Subcutaneous abdominal adipose tissue (tissue), 5 donors: Measurements from ENCODE around the gene SLC31A1.

ENCODE experiments used
- H3K27ac ChIP-seq: one replicate; pipeline ENCODE4 v1.7.0; 2013; ENCODE audit warnings: low read depth, mild to moderate bottlenecking, inconsistent platforms, low read length, moderate library complexity
- H3K27me3 ChIP-seq, 5 donors: one replicate each; pipeline ENCODE4 v1.7.0; 2013; ENCODE audit warnings: low read length in 5 of 5, inconsistent platforms in 1 of 5; ENCODE audit not compliant: control insufficient read depth in 5 of 5, insufficient read depth in 4 of 5
- H3K36me3 ChIP-seq, 5 donors: one replicate each; pipeline ENCODE4 v1.7.0; 2013; ENCODE audit warnings: low read length in 5 of 5; ENCODE audit not compliant: control insufficient read depth in 5 of 5, insufficient read depth in 5 of 5
- H3K4me1 ChIP-seq, 5 donors: one replicate each; pipeline ENCODE4 v1.7.0; 2013; ENCODE audit warnings: low read length in 5 of 5, mild to moderate bottlenecking in 3 of 5, moderate library complexity in 1 of 5; ENCODE audit not compliant: control insufficient read depth in 5 of 5, insufficient read depth in 5 of 5
- H3K4me3 ChIP-seq, 5 donors: one replicate each; pipeline ENCODE4 v1.7.0; 2013; ENCODE audit warnings: low read length in 5 of 5, low read depth in 1 of 5
- H3K9ac ChIP-seq, 5 donors: one replicate each; pipeline ENCODE4 v1.7.0; 2013; ENCODE audit warnings: low read length in 5 of 5, mild to moderate bottlenecking in 4 of 5, moderate library complexity in 3 of 5
- H3K9me3 ChIP-seq, 5 donors: one replicate each; pipeline ENCODE4 v1.7.0; 2013; ENCODE audit warnings: low read length in 5 of 5; ENCODE audit not compliant: control insufficient read depth in 5 of 5
- donor health status: healthy.
- donor health status: healthy.
- donor health status: healthy.
- donor health status: healthy.
- donor health status: healthy.

SLC31A1 gene

DNA sequence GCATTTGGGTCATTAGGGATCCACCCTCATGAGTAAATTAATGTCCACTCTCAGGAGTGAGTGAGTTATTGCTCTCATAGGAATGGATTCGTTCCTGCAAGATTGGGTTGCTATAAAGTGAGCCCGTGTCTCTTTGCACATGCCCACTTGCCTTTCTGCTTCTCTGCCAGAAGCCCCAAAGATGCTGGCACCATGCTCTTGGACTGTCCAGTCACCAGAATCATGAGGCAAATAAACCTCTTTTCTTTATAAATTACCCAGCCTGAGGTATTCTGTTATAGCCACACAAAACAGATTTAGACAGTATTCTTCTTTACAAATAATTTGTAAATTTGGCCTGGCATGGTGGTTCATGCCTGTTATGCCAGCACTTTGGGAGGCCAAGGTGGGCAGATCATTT, 29.5 kb downstream of the SLC31A1 start:
- Histone ChIP-seq H3K4me3 (no peak overlapping the region), H3K36me3 (peaks cover 0 to 5% (median 0%) of the 10 kb centered on the region in 5 donors), H3K9ac (no peak overlapping the region), H3K9me3 (no peaks in the 10 kb centered on the region), H3K4me1 (no peaks in the 10 kb centered on the region), H3K27me3 (no peaks in the 10 kb centered on the region), H3K27ac (no peak overlapping the region)

DNA sequence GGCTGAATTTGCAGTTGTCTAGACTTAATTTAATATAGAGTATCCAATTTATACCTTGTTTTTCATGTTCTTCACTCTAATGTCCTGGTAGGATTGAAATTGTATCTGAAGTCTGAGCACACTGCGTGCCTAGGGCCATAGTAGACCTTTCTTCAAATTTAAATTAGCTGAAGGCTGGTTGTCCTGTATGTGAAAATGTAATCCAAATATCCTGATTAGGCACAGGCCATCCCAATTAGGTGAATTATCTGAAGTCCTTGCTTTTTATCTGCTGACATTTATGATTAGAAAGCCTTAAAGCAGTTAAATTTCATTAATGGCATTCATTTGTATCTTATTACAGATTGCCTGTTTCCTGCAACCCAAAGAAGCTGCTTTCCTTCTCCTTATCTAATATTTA, 33.6 kb downstream of the SLC31A1 start:
- no peak overlapping the region for H3K9ac ChIP-seq
- no peak overlapping the region for H3K4me3 ChIP-seq
- no peaks in the 10 kb centered on the region for H3K27me3 ChIP-seq
- H3K4me1 ChIP-seq, result no peaks in the 10 kb centered on the region
- peaks cover 19 to 35% (median 24%) of the 10 kb centered on the region in 5 donors for H3K36me3 ChIP-seq
- H3K9me3 ChIP-seq, result no peaks in the 10 kb centered on the region
- no peak overlapping the region for H3K27ac ChIP-seq

DNA sequence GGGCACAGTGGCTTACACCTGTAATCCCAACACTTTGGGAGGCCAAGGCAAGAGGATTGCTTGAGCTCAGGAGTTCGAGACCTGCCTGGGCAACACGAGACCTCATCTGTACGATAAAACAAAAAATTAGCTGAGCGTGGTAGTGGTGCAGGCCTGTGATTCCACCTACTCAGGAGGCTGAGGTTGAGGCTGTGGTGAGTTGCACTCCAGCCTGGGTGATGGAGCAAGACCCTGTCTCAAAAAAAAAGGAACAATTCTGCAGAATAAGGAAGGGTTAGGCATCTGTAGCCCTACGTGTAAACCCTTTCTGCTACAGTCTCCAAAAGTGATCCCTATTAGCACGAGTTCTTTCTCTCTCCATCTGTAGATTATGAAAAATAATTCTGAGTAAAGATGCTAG, 34.1 kb downstream of the SLC31A1 start:
- Histone ChIP-seq H3K36me3 (peaks cover 20 to 39% (median 28%) of the 10 kb centered on the region in 5 donors), H3K27me3 (no peaks in the 10 kb centered on the region), H3K9ac (no peak overlapping the region), H3K27ac (no peak overlapping the region), H3K9me3 (no peaks in the 10 kb centered on the region), H3K4me3 (no peak overlapping the region), H3K4me1 (no peaks in the 10 kb centered on the region)

DNA sequence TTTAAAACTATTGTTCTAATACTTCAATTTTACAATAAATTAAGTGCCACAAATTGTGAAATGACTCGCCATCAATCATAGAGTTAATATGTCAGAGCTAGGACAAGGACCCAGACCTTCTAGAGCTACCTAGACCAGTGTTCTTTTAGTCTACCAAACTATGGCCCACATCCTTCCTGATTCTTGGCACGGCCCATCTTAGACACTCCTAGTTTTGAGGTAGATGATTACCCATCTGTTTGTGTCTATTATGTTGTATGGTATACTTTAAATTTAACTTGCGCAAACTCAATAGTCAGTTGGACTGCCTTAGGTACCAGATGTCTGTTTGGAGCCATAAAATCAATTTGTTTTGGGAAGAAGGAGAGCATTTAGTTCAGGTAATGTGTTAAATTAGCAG, 36.5 kb downstream of the SLC31A1 start:
- no peaks in the 10 kb centered on the region for H3K27me3 ChIP-seq
- H3K4me3 ChIP-seq, result no peak overlapping the region
- H3K36me3 ChIP-seq, result peaks cover 22 to 61% (median 46%) of the 10 kb centered on the region in 5 donors

DNA sequence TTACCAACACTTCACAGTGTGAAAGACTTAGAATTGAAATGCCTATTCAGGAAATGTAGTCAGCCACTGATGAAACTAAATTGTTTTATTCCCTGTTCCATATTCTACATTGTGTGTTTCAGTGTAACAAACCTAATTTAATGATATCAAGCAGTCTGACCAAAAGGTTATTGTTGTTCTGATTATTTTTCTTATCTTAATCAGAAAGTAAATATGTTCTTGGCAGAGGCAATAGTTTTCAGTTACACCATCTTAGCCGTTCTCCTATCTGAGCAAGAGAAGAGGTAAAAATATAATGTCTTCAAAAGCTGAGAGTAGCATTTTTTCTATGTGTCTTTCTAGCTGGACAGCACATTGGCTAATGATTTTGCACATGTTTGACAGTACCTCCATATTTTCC, 36.9 kb downstream of the SLC31A1 start:
- Histone ChIP-seq H3K36me3 (peaks cover 23 to 61% (median 46%) of the 10 kb centered on the region in 5 donors), H3K9me3 (no peaks in the 10 kb centered on the region), H3K9ac (no peak overlapping the region), H3K4me1 (no peaks in the 10 kb centered on the region), H3K27me3 (no peaks in the 10 kb centered on the region), H3K27ac (no peak overlapping the region), H3K4me3 (no peak overlapping the region)

More for the DNA sequence above, 36.5 kb downstream of the SLC31A1 start:
- H3K9ac ChIP-seq, result no peak overlapping the region
- H3K4me1 ChIP-seq, result no peaks in the 10 kb centered on the region
- no peak overlapping the region for H3K27ac ChIP-seq
- no peaks in the 10 kb centered on the region for H3K9me3 ChIP-seq

DNA sequence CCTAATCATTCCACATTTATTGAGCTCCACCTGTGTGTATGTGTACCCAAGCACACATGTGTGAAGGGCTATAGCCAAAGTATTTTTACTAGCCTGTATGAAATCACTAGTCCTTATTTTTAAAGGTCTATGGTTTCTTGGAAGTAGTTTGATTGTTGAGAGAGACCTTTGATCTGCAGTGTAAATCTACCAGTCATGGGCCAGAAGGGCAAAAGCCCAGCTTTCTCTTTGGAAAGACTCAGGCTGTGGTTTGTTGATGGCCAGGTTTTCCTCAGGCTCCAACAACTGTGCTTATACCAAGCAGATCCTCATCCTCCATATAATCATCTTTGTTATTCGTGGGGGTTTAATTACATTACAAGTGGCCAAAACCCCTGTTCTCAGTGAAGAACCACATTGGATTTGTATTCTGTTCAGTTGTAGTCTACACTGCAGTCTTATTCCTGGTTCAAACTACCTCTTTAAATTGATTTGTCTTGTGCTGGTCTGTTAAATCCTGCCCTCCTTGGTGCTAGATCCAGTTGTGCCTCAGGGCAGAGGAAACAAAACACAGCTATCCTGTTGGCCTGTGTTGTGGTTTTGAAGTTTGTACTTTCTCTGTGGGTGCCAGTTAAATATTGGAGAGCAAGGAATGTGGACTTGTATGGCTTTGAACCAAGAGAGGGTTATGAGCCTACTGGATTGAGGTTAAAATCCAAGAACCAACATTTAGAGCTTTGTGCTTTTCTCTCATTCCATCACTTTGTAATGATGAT, 40.8 kb downstream of the SLC31A1 start:
- H3K4me1 ChIP-seq, result no peaks in the 10 kb centered on the region
- peaks cover 26 to 58% (median 47%) of the 10 kb centered on the region in 5 donors for H3K36me3 ChIP-seq
- H3K9ac ChIP-seq, result no peak overlapping the region
- no peak overlapping the region for H3K27ac ChIP-seq
- no peaks in the 10 kb centered on the region for H3K9me3 ChIP-seq
- H3K4me3 ChIP-seq, result no peak overlapping the region
- H3K27me3 ChIP-seq, result no peaks in the 10 kb centered on the region

DNA sequence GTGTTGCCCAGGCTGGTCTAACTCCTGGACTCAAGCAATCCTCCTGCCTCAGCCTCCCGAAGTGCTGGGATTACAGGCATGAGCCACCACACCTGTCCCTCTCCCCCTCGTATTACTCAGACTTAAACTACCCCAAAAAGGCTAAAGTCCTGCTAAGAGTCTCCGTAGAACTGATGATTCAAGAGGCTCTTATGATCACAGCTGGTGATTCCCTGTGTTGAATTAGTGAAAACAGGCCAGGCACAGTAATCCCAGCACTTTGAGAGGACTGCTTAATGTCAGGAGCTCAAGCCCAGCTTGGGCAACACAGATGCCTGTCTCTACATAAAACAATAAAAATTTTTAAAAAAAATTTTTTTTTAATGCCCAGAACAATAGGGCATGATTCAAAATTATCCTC, 44.8 kb downstream of the SLC31A1 start:
- H3K27ac ChIP-seq, result no peak overlapping the region
- H3K9me3 ChIP-seq, result no peaks in the 10 kb centered on the region
- H3K9ac ChIP-seq, result no peak overlapping the region
- H3K4me3 ChIP-seq, result no peak overlapping the region
- peaks cover 0 to 3% (median 0%) of the 10 kb centered on the region in 5 donors for H3K4me1 ChIP-seq
- H3K27me3 ChIP-seq, result no peaks in the 10 kb centered on the region
- H3K36me3 ChIP-seq, result peaks cover 33 to 60% (median 42%) of the 10 kb centered on the region in 5 donors

DNA sequence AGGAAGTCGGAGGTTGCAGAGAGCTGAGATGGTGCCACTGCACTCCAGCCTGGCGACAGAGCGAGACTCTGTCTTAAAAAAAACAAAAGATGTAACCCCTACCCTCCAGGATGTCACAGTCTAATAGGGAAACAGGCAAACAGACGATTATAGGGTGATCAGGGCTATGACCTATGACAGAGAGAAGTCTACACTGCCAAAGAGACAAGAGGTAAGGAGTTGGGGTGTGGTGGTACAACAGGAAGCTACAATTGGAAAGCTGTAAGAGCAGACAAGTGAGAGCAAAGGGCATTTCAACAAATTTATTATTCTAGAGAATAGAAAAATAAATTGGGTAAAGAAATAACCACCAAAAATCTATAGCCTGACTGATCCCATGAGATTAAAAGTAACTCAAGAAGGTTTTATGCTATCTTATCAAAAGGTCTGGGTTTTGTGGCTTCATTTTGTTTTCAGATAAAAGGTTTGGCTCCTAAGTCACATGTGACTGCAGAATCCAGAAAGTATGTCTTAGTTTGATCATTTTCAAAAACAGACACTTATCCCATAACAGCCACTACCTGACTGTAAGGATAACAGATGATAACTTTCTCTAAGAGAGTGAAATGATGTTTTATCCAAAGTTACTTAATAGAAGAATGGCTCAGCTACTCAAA, 46.7 kb downstream of the SLC31A1 start:
- no peaks in the 10 kb centered on the region for H3K27me3 ChIP-seq
- H3K4me1 ChIP-seq, result peaks cover 0 to 3% (median 0%) of the 10 kb centered on the region in 5 donors
- H3K4me3 ChIP-seq, result no peak overlapping the region
- H3K36me3 ChIP-seq, result peaks cover 35 to 60% (median 44%) of the 10 kb centered on the region in 5 donors
- no peaks in the 10 kb centered on the region for H3K9me3 ChIP-seq
- no peak overlapping the region for H3K9ac ChIP-seq
- H3K27ac ChIP-seq, result no peak overlapping the region

DNA sequence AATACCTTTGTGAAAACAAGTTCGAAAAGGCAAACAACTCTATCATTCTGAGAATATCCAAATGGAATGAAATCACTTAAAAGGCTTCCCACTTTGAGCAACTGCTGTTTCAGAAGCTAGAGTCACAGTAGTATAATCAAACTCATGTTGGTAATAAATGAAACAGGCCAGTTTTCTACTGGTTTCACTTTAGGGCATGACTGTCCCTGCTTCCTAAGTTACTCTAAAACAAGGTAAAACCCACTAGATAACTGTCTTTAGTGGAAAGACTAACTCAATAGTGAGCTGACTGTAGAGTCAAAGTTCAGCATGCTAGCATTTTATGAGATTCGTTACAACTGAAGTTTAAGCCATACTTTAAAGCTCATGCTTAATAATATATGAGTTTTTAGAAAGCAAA, 48.0 kb downstream of the SLC31A1 start:
- Histone ChIP-seq H3K4me3 (no peak overlapping the region), H3K36me3 (peaks cover 35 to 65% (median 43%) of the 10 kb centered on the region in 5 donors), H3K27ac (no peak overlapping the region)

DNA sequence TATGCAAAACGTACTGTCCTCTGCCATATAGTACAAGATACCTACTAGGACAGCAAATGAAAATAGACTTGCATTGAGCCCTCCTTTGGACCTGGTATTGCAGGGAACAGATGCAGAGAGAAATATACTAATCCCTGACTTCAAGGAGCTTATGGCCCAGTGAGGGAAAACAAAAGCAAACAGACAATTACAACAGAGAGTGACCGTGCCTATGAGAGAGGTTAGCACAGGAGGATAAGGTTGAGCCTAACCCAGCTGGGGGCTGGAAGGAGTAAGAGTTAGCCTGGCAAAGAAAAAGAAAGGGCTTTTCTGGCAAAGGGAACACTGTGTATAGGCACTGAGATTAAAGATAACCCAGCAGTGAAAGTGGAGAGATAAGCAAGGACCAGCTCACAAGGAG, 48.5 kb downstream of the SLC31A1 start:
- Histone ChIP-seq H3K9ac (no peak overlapping the region), H3K27ac (no peak overlapping the region), H3K27me3 (no peaks in the 10 kb centered on the region), H3K9me3 (no peaks in the 10 kb centered on the region), H3K4me1 (peaks cover 0 to 11% (median 8%) of the 10 kb centered on the region in 5 donors), H3K36me3 (peaks cover 35 to 64% (median 43%) of the 10 kb centered on the region in 5 donors), H3K4me3 (no peak overlapping the region)

More for the DNA sequence above, 48.0 kb downstream of the SLC31A1 start:
- H3K4me1 ChIP-seq, result peaks cover 0 to 6% (median 3%) of the 10 kb centered on the region in 5 donors
- no peaks in the 10 kb centered on the region for H3K27me3 ChIP-seq
- H3K9me3 ChIP-seq, result no peaks in the 10 kb centered on the region
- H3K9ac ChIP-seq, result no peak overlapping the region
